SU-DHL-6 (cell line): ENCODE measurements around the gene CYP39A1.

Experiments used
- H2AFZ ChIP-seq: fragments of 200-600 bp; sonication (generic); 2 replicates; pipeline ENCODE4 v1.6.1; 2014; ENCODE audit warnings: low read depth, mild to moderate bottlenecking, moderate library complexity, mixed read lengths, antibody characterized with exemption, low read length; ENCODE audit not compliant: severe bottlenecking
- H3F3A ChIP-seq: fragments of 200-600 bp; shearing (Covaris generic); 2 replicates; pipeline ENCODE4 v1.6.0; 2016; ENCODE audit warnings: antibody characterized with exemption, mild to moderate bottlenecking; ENCODE audit not compliant: insufficient read depth
- H3K27ac ChIP-seq: fragments of 200-600 bp; sonication (generic); 2 replicates; pipeline ENCODE4 v1.5.1; 2016; ENCODE audit warnings: low read depth, mild to moderate bottlenecking, low read length, moderate library complexity, mixed read lengths
- H3K27me3 ChIP-seq: fragments of 200-600 bp; sonication (generic), shearing (Covaris generic); 2 replicates; pipeline ENCODE4 v1.6.0; 2014; ENCODE audit warnings: mild to moderate bottlenecking, low read length
- H3K36me3 ChIP-seq: fragments of 200-600 bp; sonication (generic); 2 replicates; pipeline ENCODE4 v1.6.1; 2014; ENCODE audit warnings: mild to moderate bottlenecking, low read length, mixed read lengths
- H3K4me2 ChIP-seq: fragments of 300-600, 200-600 bp; shearing (Covaris generic), sonication (generic); 2 replicates; pipeline ENCODE4 v1.6.0; 2014; ENCODE audit warnings: low read length, low read depth, mild to moderate bottlenecking; ENCODE audit not compliant: poor library complexity, severe bottlenecking
- H3K4me3 ChIP-seq: fragments of 200-600 bp; sonication (generic); 2 replicates; pipeline ENCODE4 v1.5.1; 2014; ENCODE audit warnings: antibody characterized with exemption, low read length, mild to moderate bottlenecking, mixed read lengths; ENCODE audit not compliant: insufficient read depth, poor library complexity, severe bottlenecking
- H3K79me2 ChIP-seq: fragments of 200-600 bp; sonication (generic); 2 replicates; pipeline ENCODE4 v1.6.1; 2014; ENCODE audit warnings: mild to moderate bottlenecking, low read length, moderate library complexity; ENCODE audit not compliant: insufficient read depth
- H3K9ac ChIP-seq: fragments of 200-600 bp; sonication (generic); 2 replicates; pipeline ENCODE4 v1.7.0; 2014; ENCODE audit warnings: mild to moderate bottlenecking, low read length
- H3K9me2 ChIP-seq: fragments of 200-600 bp; sonication (generic); replicated peaks from 2 replicates; pipeline ENCODE4 v1.6.1; 2014; ENCODE audit warnings: low read length; ENCODE audit not compliant: insufficient read depth
- H3K9me3 ChIP-seq: fragments of 200-600 bp; sonication (generic); 2 replicates; pipeline ENCODE4 v1.6.1; 2014; ENCODE audit warnings: low read length, mixed read lengths; ENCODE audit not compliant: insufficient read depth
- H4K20me1 ChIP-seq: fragments of 200-600 bp; sonication (generic); 2 replicates; pipeline ENCODE4 v1.6.1; 2014; ENCODE audit warnings: low read depth, mild to moderate bottlenecking, antibody characterized with exemption, low read length, moderate library complexity, mixed read lengths
- CTCF ChIP-seq: fragments of 200-600 bp; sonication (generic); IDR thresholded peaks from one replicate; pipeline ENCODE4 v1.5.1; 2017; ENCODE audit warnings: antibody characterized with exemption, mild to moderate bottlenecking, low read length, moderate library complexity; ENCODE audit not compliant: insufficient read depth, poor library complexity, severe bottlenecking
- EZH2phosphoT487 ChIP-seq: fragments of 200-600 bp; sonication (generic), shearing (Covaris generic); conservative IDR thresholded peaks from 2 replicates; pipeline ENCODE4 v1.6.1; 2018; ENCODE audit warnings: mild to moderate bottlenecking, antibody characterized with exemption, low read length, moderate library complexity, mixed read lengths

The CYP39A1 gene

GRCh38 chr6:46661483-46661882 lies 8.9 kb upstream of the CYP39A1 start:
- Histone ChIP-seq H2AFZ (no peak overlapping the region), H3F3A (peaks cover 31% of the 10 kb centered on the region), H4K20me1 (no peaks in the 10 kb centered on the region; the same call in 1 of the 2 replicates), H3K27ac (no peak overlapping the region), H3K9ac (no peak overlapping the region), H3K36me3 (peaks cover 90% of the 10 kb centered on the region), H3K4me3 (no peak overlapping the region), H3K9me2 (no peaks in the 10 kb centered on the region), H3K27me3 (no peaks in the 10 kb centered on the region), H3K9me3 (no peaks in the 10 kb centered on the region), H3K79me2 (peaks cover 39% of the 10 kb centered on the region), H3K4me2 (no peak overlapping the region)
- no peak for TF ChIP-seq CTCF
- TF ChIP-seq EZH2phosphoT487 = no peak

GRCh38 chr6:46657642-46658041 lies 5.0 kb upstream of the CYP39A1 start:
- Histone ChIP-seq H3K9me2 (no peaks in the 10 kb centered on the region), H2AFZ (no peak overlapping the region), H3K79me2 (peaks cover 72% of the 10 kb centered on the region), H3F3A (peaks cover 31% of the 10 kb centered on the region), H3K27me3 (no peaks in the 10 kb centered on the region), H3K9me3 (no peaks in the 10 kb centered on the region), H4K20me1 (no peaks in the 10 kb centered on the region), H3K4me2 (no peak overlapping the region), H3K36me3 (peaks cover 66% of the 10 kb centered on the region), H3K4me3 (no peak overlapping the region), H3K9ac (no peak overlapping the region), H3K27ac (no peak overlapping the region)
- TF ChIP-seq EZH2phosphoT487 (no peak), CTCF (no peak)

- peaks cover 56% of the 10 kb centered on the region for H3K36me3 ChIP-seq
These were observed 3.2 kb upstream of the CYP39A1 start for GRCh38 chr6:46655803-46656202.

More at GRCh38 chr6:46655803-46656202, 3.2 kb upstream of the CYP39A1 start:
- TF ChIP-seq CTCF (peak; percentile 97), EZH2phosphoT487 (no peak)
- Histone ChIP-seq H3K79me2 (peaks cover 89% of the 10 kb centered on the region), H3K27ac (peak overlapping the region; percentile 96), H3K9me2 (no peaks in the 10 kb centered on the region), H3F3A (peaks cover 43% of the 10 kb centered on the region), H4K20me1 (no peaks in the 10 kb centered on the region), H3K9ac (peak overlapping the region; percentile 82), H2AFZ (peak overlapping the region; percentile 21), H3K4me2 (peak overlapping the region; percentile 91), H3K4me3 (peak overlapping the region; percentile 79), H3K27me3 (no peaks in the 10 kb centered on the region), H3K9me3 (no peaks in the 10 kb centered on the region)
